Heart right ventricle (tissue), 16 donors: ENCODE results near the gene HMCN2. TPM values are rescaled to one million over a fixed set of nuclear protein-coding genes. Genes with fewer than 3 reads are reported as not detected.

Experiments
- ATAC-seq, 8 donors: fragments of 200-7000 bp; cut with Tn5 transposase; one replicate each; pipeline ENCODE4 v1.9.1; 2020; ENCODE audit warnings: mild to moderate bottlenecking in 8 of 8, moderate library complexity in 8 of 8, moderate number of reproducible peaks in 1 of 8
- DNase-seq, 2 donors: peaks; one replicate each; pipeline ENCODE4 v3.0.0-alpha.2; 2020
- H3K27ac ChIP-seq, 10 donors: fragments of 200-600 bp; sonication (generic) in 2 of 10; one replicate each; pipeline versions ENCODE4 v1.5.0 to v1.8.0; 2020 to 2022; ENCODE audit warnings: mild to moderate bottlenecking in 3 of 10
- H3K27me3 ChIP-seq, 7 donors: fragments of 200-600 bp; one replicate each; pipeline ENCODE4 v1.8.0; 2021 to 2022; ENCODE audit warnings: mild to moderate bottlenecking in 2 of 7
- H3K36me3 ChIP-seq, 9 donors: fragments of 200-600 bp; sonication (generic) in 1 of 9; one replicate each; pipeline versions ENCODE4 v1.5.0 to v1.8.0; 2020 to 2022; ENCODE audit warnings: mild to moderate bottlenecking in 2 of 9
- H3K4me1 ChIP-seq, 9 donors: fragments of 200-600 bp; sonication (generic) in 1 of 9; one replicate each; pipeline versions ENCODE4 v1.5.0 to v1.8.0; 2020 to 2022; ENCODE audit warnings: mild to moderate bottlenecking in 4 of 9
- H3K4me3 ChIP-seq, 10 donors: fragments of 200-600 bp; sonication (generic) in 2 of 10; one replicate each; pipeline versions ENCODE4 v1.5.0 to v1.8.0; 2020 to 2022; ENCODE audit warnings: mild to moderate bottlenecking in 7 of 10, moderate library complexity in 2 of 10
- H3K9me3 ChIP-seq, 11 donors: fragments of 200-600 bp in 10 of 11; sonication (generic) in 2 of 11; one replicate each; pipeline versions ENCODE4 v1.5.0 to v1.8.0; 2013 to 2022; ENCODE audit warnings: mild to moderate bottlenecking in 2 of 11, control low read depth in 1 of 11, moderate library complexity in 1 of 11
- CTCF ChIP-seq, 9 donors: fragments of 200-600 bp; sonication (generic) in 2 of 9; IDR thresholded peaks; one replicate each; pipeline versions ENCODE4 v1.5.0 to v1.8.0; 2021 to 2022; ENCODE audit warnings: antibody characterized with exemption in 9 of 9, mild to moderate bottlenecking in 5 of 9, moderate library complexity in 1 of 9
- WGBS, 2 donors: extraction: QIAGEN DNeasy Blood & Tissue Kit; methylation state at CpG; one replicate each; pipeline ENCODE4 v1.1.7; 2013; ENCODE audit warnings: inconsistent platforms in 1 of 2; 5-methylcytosine and 5-hydroxymethylcytosine counted together
- intact Hi-C, 10 donors: fragments of 100-400 bp; cut with DNase I; formaldehyde crosslinking; loops; one replicate each; pipeline versions ENCODE4 v1.11.1 to v1.14.2; 2022
- polyA plus RNA-seq, 2 donors: library from polyadenylated mRNA; stranded (reverse); fragments of 200-250 nt; gene quantifications; one replicate each; pipeline ENCODE4 v1.2.3, GENCODE V29; 2013
- total RNA-seq, 10 donors: library from RNA; stranded (reverse); fragmentation: NEBNext Ultra II Directional in 3 of 10; extraction: Animal tissue kit (Norgen Biotek cat#: 25700) in 3 of 10; gene quantifications; one replicate each; pipeline versions ENCODE4 v1.2.1 to v1.2.4, GENCODE V29; 2021 to 2023
- donor health status: Arrhythmogenic right ventricular cardiomyopathy.
- donor health status: ischemic (EF 13 %, LVEDD 7.1; RV severe dilation, severe dysfunction).
- donor health status: healthy with polysubstance abuse.
- donor health status: DM: no; HTN: yes; CAD: no.
- donor health status: DM: no; HTN: no; CAD: no.
- donor health status: ischemic (EF 25% LVEDD 6.9; RV normal size, moderate dysfunction).
- donor health status: ischemic (EF 25% LVEDD 5.7; RV mildly dilated, moderate dysfunction).
- donor health status: healthy.
- donor health status: DM: yes; HTN: yes; CAD: no.
- donor health status: Ischemic cardiomyopathy.
- donor health status: ischemic (EF 35%, LVEDD 5.7; RV mildly dilated, moderate dysfunction).
- donor health status: nonischemic (EF 11% LVEDD 7.7; RV severe dilation, severe dysfunction).
- donor health status: DM: yes; HTN: yes; CAD: no.
- donor health status: PGD.
- donor health status: ischemic (EF 29% LVEDD 5.4; RV normal size, mild dysfunction).
- donor health status: nonischemic (EF 23%, LVEDD 6.1; RV moderate dilation, normal function).

Gene HMCN2
- total and polyA plus RNA-seq, 12 donors, result 2.6 to 10.2 (median 4.9) TPM

DNA sequence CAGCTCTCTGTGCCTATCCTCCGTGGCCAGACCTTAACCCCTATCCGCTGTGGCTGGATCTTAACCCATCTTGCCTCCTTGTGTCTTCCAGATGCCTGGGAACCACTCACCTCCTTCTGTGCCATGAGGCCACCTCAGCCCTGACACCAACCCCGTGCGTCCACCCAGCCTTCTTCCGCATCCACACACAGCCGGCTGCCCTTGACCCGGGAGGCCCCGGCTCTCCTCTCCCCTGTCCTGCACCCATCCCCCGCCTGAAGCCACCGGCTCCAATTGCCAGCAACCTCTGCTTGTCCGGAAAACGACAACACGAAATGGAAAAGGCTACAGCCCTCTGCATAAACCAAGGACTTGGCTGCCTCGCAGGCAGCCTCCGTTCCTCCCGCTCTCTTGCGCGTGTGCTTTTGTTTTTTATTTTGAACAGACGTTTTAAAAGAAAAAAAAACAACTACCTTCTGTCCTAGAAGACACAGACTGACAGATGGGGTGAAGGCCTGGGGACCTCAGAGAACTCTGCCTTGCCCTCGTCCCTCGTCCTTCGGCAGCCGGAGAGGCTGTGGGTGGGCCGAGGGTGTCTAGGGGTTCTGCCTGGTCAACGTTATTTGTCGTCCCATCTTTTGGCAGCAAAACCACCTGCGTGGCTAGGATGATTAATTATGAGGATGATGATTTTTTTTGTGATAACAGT is 32.5 kb upstream of the HMCN2 start:
- H3K36me3 ChIP-seq, result peaks cover 0 to 7% (median 0%) of the 10 kb centered on the region in 9 donors
- H3K9me3 ChIP-seq, result peaks cover 0 to 7% (median 1%) of the 10 kb centered on the region in 11 donors
- WGBS, 2 donors, result 79 to 84% methylated on average over 27 of the region's 27 CpGs
- TF ChIP-seq CTCF (IDR thresholded peaks at IDR 0.05), result no peak
- ATAC-seq, result no peak
- no peak overlapping the region for H3K4me3 ChIP-seq
- H3K27me3 ChIP-seq, result no peaks in the 10 kb centered on the region
- H3K4me1 ChIP-seq, result peaks cover 0 to 11% (median 5%) of the 10 kb centered on the region in 9 donors
- H3K27ac ChIP-seq, result no peak overlapping the region
- DNase-seq, result no peak
- intact Hi-C loops, result loop anchor here in 6 of 10 donors (10.0 kb wide), 1 partner anchor 348 kb away; no protein-coding TSS in a partner anchor

DNA sequence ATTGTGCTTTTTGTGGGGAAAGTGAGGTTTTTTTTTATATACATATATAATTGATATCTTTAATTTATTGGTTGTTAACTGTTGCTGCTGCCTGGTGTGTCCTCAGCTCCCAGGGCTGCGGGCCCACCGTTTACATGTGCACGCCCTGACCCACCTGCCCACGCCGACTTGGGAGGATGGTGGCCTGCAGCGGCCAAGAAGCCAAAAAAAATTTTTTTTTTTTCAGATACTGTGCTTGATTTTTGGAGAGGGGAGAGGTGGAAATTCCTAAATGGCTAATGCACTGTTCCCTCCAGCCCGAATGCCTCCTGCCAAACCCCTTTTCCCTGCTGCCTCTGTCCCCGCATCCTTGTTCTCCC is 32.0 kb upstream of the HMCN2 start:
- 91 to 93% methylated on average over 8 of the region's 8 CpGs for WGBS, 2 donors
- Histone ChIP-seq H3K4me3 (no peak overlapping the region), H3K27ac (no peak overlapping the region), H3K9me3 (peaks cover 0 to 2% (median 0%) of the 10 kb centered on the region in 11 donors), H3K4me1 (peaks cover 0 to 11% (median 5%) of the 10 kb centered on the region in 9 donors), H3K36me3 (peaks cover 0 to 7% (median 0%) of the 10 kb centered on the region in 9 donors), H3K27me3 (no peaks in the 10 kb centered on the region)
- TF ChIP-seq CTCF (IDR thresholded peaks at IDR 0.05), result no peak
- intact Hi-C loops, result loop anchor here in 6 of 10 donors (10.0 kb wide), 1 partner anchor 349 kb away; no protein-coding TSS in a partner anchor
- no peak for DNase-seq
- ATAC-seq, result no peak

GRCh38 chr9:130234340-130235260 is 31.0 kb upstream of the HMCN2 start:
- DNase-seq (no peak), ATAC-seq (no peak)
- Histone ChIP-seq H3K4me3 (no peak overlapping the region), H3K27ac (no peak overlapping the region), H3K9me3 (no peaks in the 10 kb centered on the region), H3K27me3 (no peaks in the 10 kb centered on the region), H3K36me3 (peaks cover 0 to 7% (median 0%) of the 10 kb centered on the region in 9 donors), H3K4me1 (peaks cover 0 to 11% (median 5%) of the 10 kb centered on the region in 9 donors)
- WGBS, 2 donors, result 87 to 91% methylated on average over 26 of the region's 26 CpGs
- no peak for TF ChIP-seq CTCF (IDR thresholded peaks at IDR 0.05)
- intact Hi-C loops, result loop anchor here in 8 of 10 donors (5.0 to 10.0 kb wide), 4 partner anchors 127 to 352 kb away; no protein-coding TSS in a partner anchor
